ENCODE results near the gene PROB1.
A peak's percentile ranks its signal among the peaks of the same experiment; 100 is the strongest.

Gene PROB1

DNA sequence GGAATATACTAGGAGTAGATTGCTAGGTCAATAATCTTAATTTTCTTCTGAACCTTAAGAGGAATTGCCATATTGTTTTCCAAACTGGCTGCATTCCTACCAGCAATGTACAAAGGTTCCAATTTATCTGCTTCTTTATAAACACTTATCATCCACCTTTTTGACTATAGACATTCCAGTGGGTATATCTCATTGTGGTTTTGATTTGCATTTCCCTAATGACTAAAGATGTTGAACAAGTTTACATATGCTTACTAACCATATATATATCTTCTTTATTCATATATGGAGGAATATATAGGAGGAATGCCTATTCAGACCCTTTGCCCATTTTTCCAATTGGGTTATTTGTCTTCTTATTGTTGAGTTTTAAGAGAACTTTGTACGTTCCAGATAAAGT is 36.8 kb upstream of the PROB1 start:
- DNase-seq (ENCODE audit: low read depth in 2 of 2), result no peak
- TF ChIP-seq, protein P1, sequence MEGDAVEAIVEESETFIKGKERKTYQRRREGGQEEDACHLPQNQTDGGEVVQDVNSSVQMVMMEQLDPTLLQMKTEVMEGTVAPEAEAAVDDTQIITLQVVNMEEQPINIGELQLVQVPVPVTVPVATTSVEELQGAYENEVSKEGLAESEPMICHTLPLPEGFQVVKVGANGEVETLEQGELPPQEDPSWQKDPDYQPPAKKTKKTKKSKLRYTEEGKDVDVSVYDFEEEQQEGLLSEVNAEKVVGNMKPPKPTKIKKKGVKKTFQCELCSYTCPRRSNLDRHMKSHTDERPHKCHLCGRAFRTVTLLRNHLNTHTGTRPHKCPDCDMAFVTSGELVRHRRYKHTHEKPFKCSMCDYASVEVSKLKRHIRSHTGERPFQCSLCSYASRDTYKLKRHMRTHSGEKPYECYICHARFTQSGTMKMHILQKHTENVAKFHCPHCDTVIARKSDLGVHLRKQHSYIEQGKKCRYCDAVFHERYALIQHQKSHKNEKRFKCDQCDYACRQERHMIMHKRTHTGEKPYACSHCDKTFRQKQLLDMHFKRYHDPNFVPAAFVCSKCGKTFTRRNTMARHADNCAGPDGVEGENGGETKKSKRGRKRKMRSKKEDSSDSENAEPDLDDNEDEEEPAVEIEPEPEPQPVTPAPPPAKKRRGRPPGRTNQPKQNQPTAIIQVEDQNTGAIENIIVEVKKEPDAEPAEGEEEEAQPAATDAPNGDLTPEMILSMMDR (IDR thresholded peaks at IDR 0.05; ENCODE audit: low read depth, low read length), result no peak
- no peak overlapping the region for H3K4me3 ChIP-seq (replicated peaks in 1 of 2; ENCODE audit: low read depth in 2 of 2, low read length in 2 of 2)

DNA sequence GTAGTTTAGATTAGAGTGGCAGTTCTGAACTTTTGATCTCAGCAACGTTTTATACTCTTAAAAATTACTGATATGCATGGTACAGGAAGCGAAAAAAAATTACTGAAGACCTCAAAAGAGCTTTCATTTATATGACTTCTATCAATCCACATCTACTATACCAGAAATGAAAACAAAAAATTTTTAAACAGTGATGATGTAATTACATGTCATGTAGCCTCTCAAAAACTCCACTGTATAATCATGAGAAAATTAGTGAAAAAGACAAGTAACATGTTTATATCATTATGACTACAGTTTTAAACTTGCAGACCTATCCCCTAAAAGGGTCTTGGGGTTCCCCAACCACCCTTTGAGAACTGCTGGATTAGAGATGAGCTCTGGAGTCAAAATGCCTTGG is 35.1 kb upstream of the PROB1 start:
- DNase-seq (ENCODE audit: low read depth in 2 of 2), result no peak
- TF ChIP-seq, protein P1 (IDR thresholded peaks at IDR 0.05; ENCODE audit: low read depth, low read length), result no peak
- no peak overlapping the region for H3K4me3 ChIP-seq (replicated peaks in 1 of 2; ENCODE audit: low read depth in 2 of 2, low read length in 2 of 2)

DNA sequence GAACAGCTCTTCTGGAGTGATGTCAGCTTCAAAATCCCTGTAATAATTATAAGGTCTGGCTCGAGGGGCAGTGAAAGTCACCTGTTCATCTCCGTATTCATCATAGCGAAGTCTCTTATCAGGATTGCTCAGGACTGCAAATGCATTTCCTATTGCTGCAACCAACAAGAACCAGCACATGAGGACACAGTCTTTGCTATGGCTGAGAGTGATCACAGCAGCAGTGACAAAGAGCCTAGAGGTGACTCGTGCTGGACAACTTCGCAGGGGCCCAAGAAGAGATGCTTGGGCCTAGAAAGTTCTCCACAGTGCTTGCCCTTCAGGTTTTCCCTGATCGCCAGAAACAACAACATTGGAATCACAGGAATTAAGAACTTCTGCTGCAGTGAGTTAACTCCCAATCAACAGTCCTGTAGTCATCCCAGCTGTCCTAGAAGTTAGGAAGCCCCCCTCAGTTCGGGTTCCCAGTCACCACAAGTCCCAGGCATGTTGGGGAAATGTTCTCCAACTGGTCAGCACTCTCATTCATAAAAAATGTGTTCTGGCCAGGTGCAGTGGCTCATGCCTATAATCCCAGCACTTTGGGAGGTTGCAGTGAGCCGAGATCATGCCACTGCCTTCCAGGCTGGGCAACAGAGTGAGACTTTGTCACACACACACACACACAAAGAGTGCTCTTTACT is 31.4 kb upstream of the PROB1 start:
- DNase-seq (ENCODE audit: low read depth in 2 of 2), result peak; percentile 33 to 63
- TF ChIP-seq, protein P1 (IDR thresholded peaks at IDR 0.05; ENCODE audit: low read depth, low read length), result no peak
- H3K4me3 ChIP-seq (replicated peaks in 1 of 2; ENCODE audit: low read depth in 2 of 2, low read length in 2 of 2), result no peak overlapping the region

DNA sequence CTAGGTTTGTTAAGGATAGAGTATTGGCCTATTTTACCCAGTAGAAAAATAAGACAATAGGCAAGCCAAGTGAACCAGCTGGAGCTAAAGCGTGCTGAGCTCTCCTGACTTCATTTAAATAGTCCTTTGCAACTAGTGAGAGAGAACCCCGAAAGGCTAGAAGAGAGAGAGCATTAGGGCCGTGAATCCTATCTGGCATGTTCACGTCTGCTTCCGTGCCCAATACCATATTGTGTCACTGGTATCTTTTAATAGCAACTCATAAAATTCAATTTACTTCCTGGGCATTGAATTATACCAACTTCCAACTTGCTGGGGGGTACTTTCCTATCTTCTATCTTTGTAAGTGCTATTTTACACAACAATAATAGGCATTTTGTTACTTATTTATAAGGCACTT is 30.6 kb upstream of the PROB1 start:
- no peak for DNase-seq (ENCODE audit: low read depth in 2 of 2)
- TF ChIP-seq, protein P1 (IDR thresholded peaks at IDR 0.05; ENCODE audit: low read depth, low read length), result no peak
- no peak overlapping the region for H3K4me3 ChIP-seq (replicated peaks in 1 of 2; ENCODE audit: low read depth in 2 of 2, low read length in 2 of 2)

DNA sequence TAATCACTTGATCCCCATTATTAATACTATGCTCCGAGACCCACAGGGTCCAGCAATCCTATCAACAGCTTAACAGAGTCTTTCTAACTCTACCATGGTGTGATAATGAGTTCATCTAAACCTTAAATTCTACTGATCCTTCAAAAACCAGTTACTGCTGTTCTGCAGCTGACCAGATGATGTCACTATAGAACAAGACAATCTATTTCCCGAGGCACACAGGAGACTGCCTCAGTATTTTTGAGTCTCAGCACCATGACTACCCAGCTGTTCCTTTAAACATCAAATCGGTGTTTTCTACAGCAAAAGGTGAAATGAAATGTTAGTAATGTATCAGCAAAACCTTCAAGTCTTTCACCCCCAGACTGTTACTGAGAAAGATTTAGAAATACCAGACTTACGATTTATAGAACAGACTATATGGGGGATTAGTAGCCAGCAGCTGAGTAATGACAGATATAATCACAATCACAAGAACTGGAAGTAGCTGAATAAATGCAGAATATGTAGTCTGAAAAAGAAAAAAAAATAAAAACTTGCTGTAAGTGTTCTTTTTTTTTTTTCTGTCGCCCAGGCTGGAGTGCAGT is 27.5 kb upstream of the PROB1 start:
- H3K4me3 ChIP-seq (replicated peaks in 1 of 2; ENCODE audit: low read depth in 2 of 2, low read length in 2 of 2), result no peak overlapping the region
- DNase-seq (ENCODE audit: low read depth in 2 of 2), result peak; percentile 85 to 86
- TF ChIP-seq, protein P1 (IDR thresholded peaks at IDR 0.05; ENCODE audit: low read depth, low read length), result peak; percentile 80

DNA sequence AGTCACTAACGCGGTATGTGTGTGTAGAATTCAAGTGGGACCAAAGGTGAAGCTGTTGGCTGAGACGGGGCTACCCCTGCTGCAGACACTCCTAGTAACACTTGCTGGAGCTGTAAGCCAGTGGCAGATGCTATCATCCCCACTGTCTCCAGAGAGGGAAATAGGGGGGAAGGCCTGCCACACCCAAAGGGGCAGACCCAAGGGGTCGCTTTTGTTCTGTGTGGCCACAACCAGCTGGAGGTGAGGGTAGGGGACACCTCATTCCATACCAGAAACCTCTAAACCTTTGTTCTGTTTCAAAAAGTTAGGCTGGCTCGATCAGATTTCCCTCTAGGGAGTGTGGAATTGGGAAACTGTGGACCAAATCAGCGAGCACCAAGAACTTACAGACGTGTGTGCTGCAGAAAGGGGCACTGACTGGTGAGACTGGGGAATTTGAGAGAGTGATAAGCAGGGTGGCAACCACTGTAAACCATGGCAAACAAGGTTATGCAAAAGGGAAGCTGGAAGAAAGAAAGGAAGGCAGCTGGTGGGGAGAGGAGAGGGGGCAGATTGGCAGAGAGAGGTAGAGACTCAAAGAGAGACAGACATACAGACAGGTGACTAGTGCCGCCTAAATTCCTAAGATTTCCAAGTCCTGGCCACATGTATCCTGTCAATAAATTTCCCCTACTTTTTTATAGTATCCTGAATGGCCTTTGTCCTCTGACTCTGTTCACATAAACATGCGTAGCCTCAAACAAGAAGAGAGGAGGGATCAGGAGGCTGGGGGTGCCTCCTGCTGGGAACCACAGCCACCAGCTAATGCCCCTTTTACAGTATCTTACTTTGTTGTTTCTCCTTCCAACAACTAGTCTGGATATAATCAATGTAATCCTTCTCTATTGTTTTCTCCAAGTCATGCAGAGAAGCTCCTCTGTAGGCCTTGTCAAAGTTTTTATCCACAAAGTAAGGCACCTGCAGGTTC is 24.6 kb upstream of the PROB1 start:
- TF ChIP-seq, protein P1 (IDR thresholded peaks at IDR 0.05; ENCODE audit: low read depth, low read length), result no peak
- no peak for DNase-seq (ENCODE audit: low read depth in 2 of 2)
- H3K4me3 ChIP-seq (replicated peaks in 1 of 2; ENCODE audit: low read depth in 2 of 2, low read length in 2 of 2), result no peak overlapping the region

Data from cardiac fibroblast (primary cell).